HG02973 (cell line): ENCODE measurements around the gene COX7A2.

Source experiments
- ATAC-seq: cut with Tn5 transposase; IDR thresholded peaks from one replicate; pipeline ENCODE4 v1.9.1; 2021; ENCODE audit warnings: moderate library complexity; ENCODE audit not compliant: unreplicated experiment

The COX7A2 gene

DNA sequence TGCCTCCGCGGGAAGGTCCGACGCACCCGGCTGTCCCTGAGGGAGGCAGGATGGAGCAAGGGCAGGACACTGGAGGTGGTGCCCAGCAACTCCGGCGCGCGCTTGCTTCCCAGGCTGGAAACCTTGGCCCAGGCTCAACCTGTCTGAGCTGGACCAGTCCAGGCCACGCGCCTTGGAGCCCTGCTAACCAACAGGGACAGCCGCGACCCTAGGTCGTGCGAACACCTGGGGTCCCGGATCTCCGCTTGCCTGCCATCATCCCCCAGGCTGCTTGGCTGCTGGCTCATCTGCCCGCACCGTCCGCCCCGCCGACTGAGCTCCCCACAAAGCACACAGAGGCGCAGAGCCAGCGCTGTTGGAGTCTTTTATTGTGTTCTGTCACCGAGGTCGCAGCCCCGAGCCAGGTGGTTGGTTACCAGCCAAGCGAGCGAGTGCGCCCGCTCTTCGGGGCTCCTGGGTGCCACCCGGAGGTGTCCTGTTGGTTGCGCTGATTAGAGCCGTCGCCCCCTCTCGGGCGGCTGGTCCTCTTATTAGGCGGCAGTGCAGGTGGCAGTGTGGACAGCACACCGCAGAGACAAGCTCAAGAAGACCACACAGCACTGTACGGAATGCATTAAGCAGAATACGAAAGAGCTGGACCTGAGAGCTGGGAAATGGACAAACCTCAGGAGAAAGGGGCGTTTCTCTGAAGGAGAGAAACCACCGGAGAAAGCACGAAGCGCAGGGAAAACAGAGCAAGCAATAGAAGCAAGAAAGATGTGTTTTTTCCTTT, 41.5 kb downstream of the COX7A2 start:
- no peak for ATAC-seq

DNA sequence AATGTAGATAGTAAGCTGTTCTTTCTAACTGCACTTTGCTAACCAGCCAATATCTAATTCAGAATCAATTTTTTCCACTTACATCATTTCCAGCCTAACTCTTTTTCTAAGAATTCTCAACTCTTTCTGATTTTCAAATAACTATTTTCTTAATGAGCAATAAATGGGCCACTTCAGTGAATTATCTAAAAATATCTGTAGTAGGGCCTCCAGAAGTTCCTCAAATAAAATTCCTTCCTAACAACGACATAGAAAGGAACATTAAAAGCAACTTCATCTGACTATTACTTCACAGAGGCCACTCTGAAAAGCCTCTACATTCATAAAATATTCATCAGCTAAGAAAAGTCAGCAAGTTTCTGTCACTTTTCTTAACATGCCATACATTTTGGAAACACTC, 42.6 kb downstream of the COX7A2 start:
- no peak for ATAC-seq

DNA sequence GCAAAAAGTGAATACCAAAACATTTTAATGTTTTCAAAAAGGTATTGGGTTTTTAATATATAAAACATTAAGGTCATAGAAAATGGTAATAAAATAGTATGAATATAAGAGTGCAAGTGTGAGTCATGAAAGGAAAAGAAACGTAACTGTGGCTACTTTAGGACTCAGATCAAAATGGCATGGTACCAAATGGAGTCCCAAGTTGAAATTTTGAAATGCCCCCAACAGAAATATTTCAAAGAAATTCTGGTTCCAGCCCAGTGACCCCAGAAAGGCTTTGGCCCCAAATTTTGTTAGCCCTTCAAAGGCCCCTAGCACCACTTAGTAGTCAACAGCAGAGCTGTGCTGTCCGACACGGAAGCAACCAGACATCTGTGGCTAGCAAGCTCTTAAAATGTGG, 43.7 kb downstream of the COX7A2 start:
- ATAC-seq: no peak

DNA sequence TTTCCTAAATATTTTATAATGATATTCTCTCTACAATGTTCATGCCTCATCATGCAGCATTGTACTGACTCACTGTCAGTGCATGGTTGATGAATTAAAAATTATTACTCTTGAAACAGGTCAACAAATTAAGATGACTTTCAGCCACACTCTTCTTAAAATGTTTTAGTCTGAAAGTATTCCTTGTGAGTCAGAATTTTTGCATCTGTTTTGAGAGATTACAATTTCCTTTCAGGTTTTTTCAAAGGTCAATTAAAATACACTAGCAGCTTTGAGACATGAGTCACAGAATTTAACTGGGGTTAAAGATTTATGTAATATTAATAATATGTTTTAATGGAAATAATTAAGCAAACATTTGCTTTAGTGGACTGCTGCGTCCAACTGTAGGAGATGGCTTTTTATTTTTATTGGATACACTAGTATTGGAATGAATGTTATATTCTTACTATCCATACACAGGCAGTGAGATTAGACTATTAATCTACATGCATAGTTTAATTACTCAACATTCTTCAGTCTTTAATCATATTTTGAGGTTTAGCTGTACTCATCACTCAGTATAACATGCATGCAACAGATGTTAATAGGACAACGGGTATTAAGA, 47.4 kb downstream of the COX7A2 start:
- no peak for ATAC-seq

DNA sequence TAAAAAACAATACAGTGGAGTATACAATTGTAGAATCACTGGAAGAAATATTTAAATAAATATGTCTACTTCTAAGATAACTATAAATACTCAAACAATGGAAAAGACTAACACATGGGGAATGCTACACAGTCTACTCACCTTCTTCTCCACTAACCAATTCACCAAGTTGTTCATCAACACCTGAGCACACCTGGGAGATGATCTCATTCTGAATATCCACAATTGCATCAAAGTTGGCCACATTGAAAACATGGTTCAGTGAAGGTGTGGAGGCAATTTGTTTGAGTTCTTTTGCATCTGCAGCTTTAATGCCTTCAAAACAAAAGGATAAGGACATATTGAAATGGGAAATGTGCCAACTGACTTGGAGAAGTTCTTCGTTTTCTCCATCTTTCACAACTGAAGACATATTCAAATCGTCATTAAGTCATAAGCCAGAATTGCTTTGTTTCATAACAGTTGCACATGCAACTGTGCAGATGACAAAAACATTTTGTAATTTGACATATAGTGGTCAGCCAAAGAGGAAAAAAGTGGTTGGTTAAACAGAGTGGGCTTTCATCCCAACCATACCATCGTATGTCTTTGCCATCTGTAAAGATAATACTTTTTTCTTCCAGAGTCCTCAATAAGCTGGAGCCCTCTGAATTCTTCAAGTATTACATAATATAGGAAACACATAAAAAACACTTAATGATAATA, 55.2 kb downstream of the COX7A2 start:
- ATAC-seq: no peak
